Measurements from ENCODE around the gene BANF1. TPM values are rescaled to one million over a fixed set of nuclear protein-coding genes. Genes with fewer than 3 reads are reported as not detected.

The BANF1 gene
- total RNA-seq, 4 donors from 2014 or later = 23.9 to 68.9 (median 51.0) TPM

DNA sequence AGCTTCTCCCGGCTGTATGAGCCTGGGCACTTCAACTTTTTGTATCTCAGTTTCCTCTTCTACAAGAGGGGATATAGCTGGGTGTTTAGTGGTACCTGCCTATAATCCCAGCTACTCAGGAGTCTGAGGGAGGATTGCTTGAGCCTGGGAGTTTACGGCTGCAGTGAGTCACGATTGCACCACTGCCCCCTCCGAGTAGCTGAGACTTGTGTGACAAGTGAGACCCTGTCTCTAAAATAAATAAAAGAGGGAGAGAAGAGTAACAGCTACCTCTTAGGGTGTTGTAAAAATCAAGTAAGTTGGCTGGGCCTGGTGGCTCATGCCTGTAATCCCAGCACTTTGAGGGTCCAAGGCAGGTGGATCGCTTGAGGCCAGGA lies 34.0 kb downstream of the BANF1 start:
- 75 to 80% methylated on average over 5 of the region's 5 CpGs for WGBS, 2 donors
- H3K27ac ChIP-seq = no peak overlapping the region
- H3K4me1 ChIP-seq = no peaks in the 10 kb centered on the region
- no peaks in the 10 kb centered on the region for H3K36me3 ChIP-seq
- no peaks in the 10 kb centered on the region for H3K9me3 ChIP-seq
- H3K27me3 ChIP-seq = no peaks in the 10 kb centered on the region
- H3K4me3 ChIP-seq = no peak overlapping the region
- DNase-seq (ENCODE audit: low spot score in 2 of 2) = no peak
- TF ChIP-seq EP300 (IDR thresholded peaks at IDR 0.05) (no peak), POLR2A (IDR thresholded peaks at IDR 0.05) (no peak)
- TF ChIP-seq, protein P1, sequence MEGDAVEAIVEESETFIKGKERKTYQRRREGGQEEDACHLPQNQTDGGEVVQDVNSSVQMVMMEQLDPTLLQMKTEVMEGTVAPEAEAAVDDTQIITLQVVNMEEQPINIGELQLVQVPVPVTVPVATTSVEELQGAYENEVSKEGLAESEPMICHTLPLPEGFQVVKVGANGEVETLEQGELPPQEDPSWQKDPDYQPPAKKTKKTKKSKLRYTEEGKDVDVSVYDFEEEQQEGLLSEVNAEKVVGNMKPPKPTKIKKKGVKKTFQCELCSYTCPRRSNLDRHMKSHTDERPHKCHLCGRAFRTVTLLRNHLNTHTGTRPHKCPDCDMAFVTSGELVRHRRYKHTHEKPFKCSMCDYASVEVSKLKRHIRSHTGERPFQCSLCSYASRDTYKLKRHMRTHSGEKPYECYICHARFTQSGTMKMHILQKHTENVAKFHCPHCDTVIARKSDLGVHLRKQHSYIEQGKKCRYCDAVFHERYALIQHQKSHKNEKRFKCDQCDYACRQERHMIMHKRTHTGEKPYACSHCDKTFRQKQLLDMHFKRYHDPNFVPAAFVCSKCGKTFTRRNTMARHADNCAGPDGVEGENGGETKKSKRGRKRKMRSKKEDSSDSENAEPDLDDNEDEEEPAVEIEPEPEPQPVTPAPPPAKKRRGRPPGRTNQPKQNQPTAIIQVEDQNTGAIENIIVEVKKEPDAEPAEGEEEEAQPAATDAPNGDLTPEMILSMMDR (IDR thresholded peaks at IDR 0.05) = no peak

DNA sequence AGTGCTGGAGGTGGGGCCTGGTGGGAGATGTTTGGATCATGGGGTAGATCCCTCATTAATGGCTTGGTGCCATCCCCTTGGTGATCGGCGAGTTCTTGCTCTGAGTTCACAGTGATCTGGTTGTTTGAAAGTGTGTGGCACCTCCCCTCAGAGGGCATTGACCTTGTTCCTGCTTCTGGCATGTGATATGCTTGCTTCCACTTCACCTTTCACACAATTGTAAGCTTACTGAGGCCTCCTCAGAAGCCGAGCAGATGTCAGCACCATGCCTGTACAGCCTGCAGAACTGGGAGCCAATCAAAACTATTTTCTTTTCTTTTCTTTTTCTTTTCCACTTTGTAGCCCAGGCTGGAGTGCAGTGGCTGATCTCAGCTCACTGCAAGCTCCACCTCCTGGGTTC lies 35.0 kb downstream of the BANF1 start:
- H3K27ac ChIP-seq = no peak overlapping the region
- DNase-seq (ENCODE audit: low spot score in 2 of 2) = no peak
- H3K4me3 ChIP-seq = no peak overlapping the region
- TF ChIP-seq EP300 (IDR thresholded peaks at IDR 0.05) = no peak
- no peaks in the 10 kb centered on the region for H3K9me3 ChIP-seq
- no peaks in the 10 kb centered on the region for H3K4me1 ChIP-seq
- no peaks in the 10 kb centered on the region for H3K36me3 ChIP-seq
- 82 to 91% methylated on average over 3 of the region's 3 CpGs for WGBS, 2 donors
- no peaks in the 10 kb centered on the region for H3K27me3 ChIP-seq

DNA sequence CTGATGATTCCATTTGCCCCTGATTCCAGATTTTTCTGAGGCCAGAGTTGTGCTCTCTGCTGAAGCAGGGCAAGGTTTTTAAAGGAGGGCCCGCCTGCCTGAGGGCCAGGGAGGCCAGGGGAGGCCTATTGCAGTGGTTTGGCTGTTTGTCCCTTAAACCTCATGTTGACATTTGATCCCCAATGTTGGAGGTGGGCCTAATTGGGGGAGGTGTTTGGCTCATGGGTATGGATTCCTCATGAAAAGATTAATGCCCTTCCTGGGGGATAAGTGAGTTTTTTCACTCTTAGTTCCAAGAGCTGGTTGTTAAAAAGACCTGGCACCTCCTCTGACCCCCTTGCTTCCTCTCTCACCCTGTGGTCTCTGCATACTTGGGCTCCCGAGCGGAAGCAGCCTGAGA lies 37.5 kb downstream of the BANF1 start:
- 55 to 75% methylated on average over 3 of the region's 3 CpGs for WGBS, 2 donors
- Histone ChIP-seq H3K4me3 (no peak overlapping the region), H3K27me3 (no peaks in the 10 kb centered on the region), H3K4me1 (peaks cover 0 to under 1% (median 0%) of the 10 kb centered on the region in 4 donors), H3K36me3 (no peaks in the 10 kb centered on the region), H3K27ac (no peak overlapping the region), H3K9me3 (no peaks in the 10 kb centered on the region)
- no peak for DNase-seq (ENCODE audit: low spot score in 2 of 2)
- TF ChIP-seq EP300 (IDR thresholded peaks at IDR 0.05) (no peak), POLR2A (IDR thresholded peaks at IDR 0.05) (no peak)
- TF ChIP-seq, protein P1 (IDR thresholded peaks at IDR 0.05) = no peak

DNA sequence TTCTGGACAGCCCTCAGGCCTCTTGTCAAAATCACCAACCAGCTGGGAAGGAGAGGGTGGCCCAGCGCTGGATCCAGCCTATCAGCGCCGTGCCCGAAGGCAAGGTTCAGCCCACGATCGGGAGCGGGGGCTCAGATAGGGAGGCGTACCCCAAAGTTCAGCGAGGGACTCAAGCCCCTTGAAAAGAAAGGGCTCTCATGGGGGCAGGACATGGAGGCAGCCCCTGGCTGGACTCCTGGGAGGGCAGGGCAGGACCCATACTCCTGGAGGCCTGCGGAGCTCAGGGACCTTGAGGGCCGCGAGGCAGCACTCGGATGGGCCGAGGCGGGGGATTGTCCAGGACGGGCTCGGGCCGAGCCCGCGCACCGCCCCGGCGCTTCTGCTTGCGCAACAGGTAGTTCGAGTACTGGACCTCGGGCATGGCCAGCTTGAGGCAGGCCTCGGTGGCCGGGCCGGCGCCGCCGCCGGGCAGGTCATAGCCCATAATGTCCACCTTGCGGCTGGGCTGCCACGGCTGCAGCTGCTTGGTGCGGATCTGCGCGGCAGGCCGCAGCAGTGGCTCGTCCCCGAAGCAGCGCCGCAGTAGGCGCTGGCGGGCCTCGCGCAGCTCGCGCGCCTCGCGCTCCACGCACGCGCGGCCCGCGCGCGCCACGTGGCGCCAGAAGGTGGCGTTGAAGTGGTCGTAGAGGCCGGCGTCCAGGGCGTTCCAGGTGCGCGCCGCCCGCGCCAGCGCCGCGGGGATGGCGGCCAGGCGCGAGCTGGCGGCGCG lies 40.1 kb downstream of the BANF1 start:
- WGBS, 2 donors = 95% methylated on average over 54 to 66 of the region's 81 CpGs
- TF ChIP-seq POLR2A (IDR thresholded peaks at IDR 0.05) (no peak), EP300 (IDR thresholded peaks at IDR 0.05) (no peak)
- TF ChIP-seq, protein P1 (IDR thresholded peaks at IDR 0.05) = no peak

DNA sequence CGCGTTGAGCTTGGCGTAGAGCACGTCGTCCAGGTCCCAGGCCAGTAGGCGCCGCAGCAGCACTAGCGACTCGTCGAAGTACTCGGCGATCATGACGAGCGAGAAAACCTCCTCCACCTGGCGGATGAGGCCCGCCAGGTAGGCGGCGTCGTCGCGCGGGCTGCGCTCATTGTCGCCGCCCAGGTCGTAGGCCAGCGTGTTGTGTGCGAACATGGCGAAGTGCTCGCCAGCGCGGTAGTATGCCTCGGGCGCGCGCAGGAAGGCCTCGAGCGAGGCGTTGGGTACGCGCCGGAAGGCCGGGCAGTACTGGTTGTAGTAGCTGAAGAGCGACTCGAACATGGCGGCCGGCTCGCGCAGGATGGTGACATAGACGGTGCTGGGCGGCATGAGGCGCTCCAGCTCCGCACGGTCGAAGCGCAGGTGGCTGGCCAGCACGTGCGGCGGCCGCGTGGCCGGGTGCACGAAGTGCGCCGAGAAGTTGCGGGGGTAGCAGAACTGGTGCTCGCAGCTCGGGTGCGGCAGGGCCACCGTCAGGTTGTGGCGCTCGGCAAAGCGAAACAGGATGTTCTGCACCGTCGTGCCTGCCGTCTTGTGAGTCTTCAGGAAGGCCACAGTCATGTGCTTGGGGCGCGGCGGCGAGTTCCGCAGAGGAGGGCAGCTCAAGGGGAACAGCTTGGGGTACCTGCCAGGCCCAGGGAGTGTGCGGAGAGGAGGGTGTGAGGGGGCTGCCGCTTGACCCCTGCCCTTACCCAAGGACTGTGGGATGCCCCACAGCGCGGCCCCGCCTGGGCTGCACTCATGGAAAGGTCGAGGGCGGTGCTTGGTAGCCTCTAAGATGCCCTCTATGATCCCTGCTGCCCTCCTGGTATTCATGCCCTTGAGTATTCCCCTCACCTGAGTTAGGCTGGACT lies 40.9 kb downstream of the BANF1 start:
- TF ChIP-seq, protein P1 (IDR thresholded peaks at IDR 0.05) = no peak
- no peak for TF ChIP-seq EP300 (IDR thresholded peaks at IDR 0.05)
- no peak for TF ChIP-seq POLR2A (IDR thresholded peaks at IDR 0.05)
- no peak overlapping the region for H3K27ac ChIP-seq
- H3K9me3 ChIP-seq = no peaks in the 10 kb centered on the region
- no peak overlapping the region for H3K4me3 ChIP-seq
- WGBS, 2 donors = 96 to 97% methylated on average over 88 of the region's 88 CpGs
- H3K36me3 ChIP-seq = no peaks in the 10 kb centered on the region
- no peak for DNase-seq (ENCODE audit: low spot score in 2 of 2)
- H3K4me1 ChIP-seq = peaks cover 0 to 8% (median 3%) of the 10 kb centered on the region in 4 donors
- peaks cover 0 to 10% of the 10 kb centered on the region in 2 donors for H3K27me3 ChIP-seq

More for the DNA sequence above, 40.1 kb downstream of the BANF1 start:
- Histone ChIP-seq H3K27me3 (peaks cover 0 to 4% of the 10 kb centered on the region in 2 donors), H3K36me3 (no peaks in the 10 kb centered on the region), H3K27ac (no peak overlapping the region), H3K9me3 (no peaks in the 10 kb centered on the region), H3K4me1 (peaks cover 0 to 8% (median 3%) of the 10 kb centered on the region in 4 donors), H3K4me3 (no peak overlapping the region)
- no peak for DNase-seq (ENCODE audit: low spot score in 2 of 2)
